Left lung (tissue), 10 donors: ENCODE measurements around the gene WNT8B. TPM values are rescaled to one million over a fixed set of nuclear protein-coding genes. Genes with fewer than 3 reads are reported as not detected.

ENCODE experiments used
- ATAC-seq: fragments of 200-7000 bp; cut with Tn5 transposase; one replicate; pipeline ENCODE4 v1.9.1; 2020; ENCODE audit warnings: moderate library complexity
- DNase-seq, 4 donors: peaks; one replicate each; pipeline ENCODE4 v3.0.0-alpha.2; 2013 to 2020
- H3K27ac ChIP-seq, 2 donors: fragments of 200-600 bp; sonication (generic) in 1 of 2; one replicate each; pipeline versions ENCODE4 v1.5.0 to v1.8.0; 2020 to 2021
- H3K27me3 ChIP-seq, 2 donors: fragments of 200-600 bp; sonication (generic) in 1 of 2; one replicate each; pipeline versions ENCODE4 v1.5.0 to v1.8.0; 2020 to 2021
- H3K36me3 ChIP-seq, 2 donors: fragments of 200-600 bp; sonication (generic) in 1 of 2; one replicate each; pipeline versions ENCODE4 v1.5.0 to v1.8.0; 2020 to 2021
- H3K4me1 ChIP-seq, 2 donors: fragments of 200-600 bp; one replicate each; pipeline ENCODE4 v1.8.0; 2021
- H3K4me3 ChIP-seq, 2 donors: fragments of 200-600 bp; sonication (generic) in 1 of 2; one replicate each; pipeline versions ENCODE4 v1.5.0 to v1.8.0; 2020 to 2021; ENCODE audit warnings: mild to moderate bottlenecking in 1 of 2
- H3K9me3 ChIP-seq, 2 donors: fragments of 200-600 bp; sonication (generic) in 1 of 2; one replicate each; pipeline versions ENCODE4 v1.5.0 to v1.8.0; 2020 to 2021
- intact Hi-C, 2 donors: fragments of 100-400 bp; cut with DNase I; formaldehyde crosslinking; loops; one replicate each; pipeline versions ENCODE4 v1.11.2 to v1.14.2; 2022
- polyA plus RNA-seq, 6 donors: library from polyadenylated mRNA; unstranded; fragments of 120-200 nt; gene quantifications; one replicate each; pipeline ENCODE4 v1.2.1, GENCODE V29; 2013; ENCODE audit not compliant: insufficient read length in 6 of 6
- total RNA-seq, 2 donors: library from RNA; stranded (reverse); fragmentation: NEBNext Ultra II Directional; extraction: Animal tissue kit (Norgen Biotek cat#: 25700); gene quantifications; one replicate each; pipeline ENCODE4 v1.2.1, GENCODE V29; 2021
- TF ChIP-seq, protein P1 (sequence below), 2 donors: fragments of 200-600 bp; sonication (generic) in 1 of 2; IDR thresholded peaks; one replicate each; pipeline versions ENCODE4 v1.5.0 to v1.8.0; 2021; ENCODE audit warnings: antibody characterized with exemption in 2 of 2
- donor health status: DM: no; HTN: yes; CAD: no.
- donor health status: DM: no; HTN: no; CAD: no.

WNT8B gene
- total and polyA plus RNA-seq, 8 donors = 0.09 to 0.24 (median 0.12) TPM; not detected in 2

DNA sequence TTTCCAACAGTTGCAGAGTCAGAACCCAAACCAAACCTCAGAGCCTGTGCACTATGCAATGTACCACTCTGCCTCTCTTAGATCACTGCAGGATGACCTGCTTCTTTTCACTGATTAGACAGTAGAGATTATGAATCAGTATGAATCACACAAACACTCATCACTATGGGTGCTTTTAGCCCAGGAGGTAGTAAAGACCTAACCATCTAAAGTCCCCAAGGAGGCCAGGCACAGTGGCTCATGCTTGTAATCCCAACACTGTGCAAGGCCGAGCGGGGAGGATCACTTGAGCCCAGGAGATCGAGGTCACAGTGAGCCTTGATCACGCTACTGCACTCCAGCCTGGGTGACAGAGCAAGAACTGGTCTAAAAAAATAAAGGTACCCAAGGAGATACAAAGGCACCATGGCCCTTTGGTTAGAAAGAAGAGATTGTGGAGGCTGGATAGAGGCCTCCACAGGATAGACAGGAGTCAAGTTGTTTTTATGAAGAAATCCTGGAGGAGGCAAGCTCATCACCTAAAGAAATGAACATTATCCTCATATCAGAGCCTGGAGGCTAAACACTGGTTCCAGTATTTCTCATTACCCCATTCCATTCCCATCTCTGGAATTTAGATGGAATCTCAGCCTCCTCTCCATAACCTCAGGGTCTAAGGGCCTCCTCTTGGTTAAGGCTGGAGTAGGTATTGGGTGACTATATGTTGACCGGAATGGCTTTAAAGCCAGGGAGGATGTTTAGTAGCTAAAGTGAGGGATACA lies 44.0 kb downstream of the WNT8B start:
- no peaks in the 10 kb centered on the region for H3K9me3 ChIP-seq
- TF ChIP-seq, protein P1, sequence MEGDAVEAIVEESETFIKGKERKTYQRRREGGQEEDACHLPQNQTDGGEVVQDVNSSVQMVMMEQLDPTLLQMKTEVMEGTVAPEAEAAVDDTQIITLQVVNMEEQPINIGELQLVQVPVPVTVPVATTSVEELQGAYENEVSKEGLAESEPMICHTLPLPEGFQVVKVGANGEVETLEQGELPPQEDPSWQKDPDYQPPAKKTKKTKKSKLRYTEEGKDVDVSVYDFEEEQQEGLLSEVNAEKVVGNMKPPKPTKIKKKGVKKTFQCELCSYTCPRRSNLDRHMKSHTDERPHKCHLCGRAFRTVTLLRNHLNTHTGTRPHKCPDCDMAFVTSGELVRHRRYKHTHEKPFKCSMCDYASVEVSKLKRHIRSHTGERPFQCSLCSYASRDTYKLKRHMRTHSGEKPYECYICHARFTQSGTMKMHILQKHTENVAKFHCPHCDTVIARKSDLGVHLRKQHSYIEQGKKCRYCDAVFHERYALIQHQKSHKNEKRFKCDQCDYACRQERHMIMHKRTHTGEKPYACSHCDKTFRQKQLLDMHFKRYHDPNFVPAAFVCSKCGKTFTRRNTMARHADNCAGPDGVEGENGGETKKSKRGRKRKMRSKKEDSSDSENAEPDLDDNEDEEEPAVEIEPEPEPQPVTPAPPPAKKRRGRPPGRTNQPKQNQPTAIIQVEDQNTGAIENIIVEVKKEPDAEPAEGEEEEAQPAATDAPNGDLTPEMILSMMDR (IDR thresholded peaks at IDR 0.05) = no peak
- peaks cover 0 to 28% of the 10 kb centered on the region in 2 donors for H3K4me1 ChIP-seq
- no peak overlapping the region for H3K27ac ChIP-seq
- DNase-seq = no peak
- intact Hi-C loops = no loop called here
- no peak for ATAC-seq
- H3K4me3 ChIP-seq = no peak overlapping the region
- no peaks in the 10 kb centered on the region for H3K27me3 ChIP-seq
- H3K36me3 ChIP-seq = peaks cover 0 to 32% of the 10 kb centered on the region in 2 donors

DNA sequence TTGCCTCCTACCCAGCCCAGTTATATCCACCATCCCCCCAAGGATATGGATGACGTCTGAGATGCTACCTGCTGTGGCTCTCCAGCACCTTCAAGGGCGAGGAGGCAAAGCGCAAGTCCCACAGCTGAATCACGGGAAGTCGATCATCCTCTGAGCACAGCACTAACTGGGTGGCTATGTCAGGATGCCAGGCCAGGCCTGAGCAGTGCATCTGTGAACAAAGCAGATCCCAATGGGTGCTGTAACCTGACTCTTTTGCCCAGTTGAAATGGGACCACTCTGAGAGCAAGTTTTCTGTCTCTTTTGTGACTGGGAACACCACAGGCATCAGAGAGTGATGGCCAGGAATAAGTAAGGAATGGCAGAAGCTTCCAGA lies 44.5 kb downstream of the WNT8B start:
- H3K27ac ChIP-seq = no peak overlapping the region
- TF ChIP-seq, protein P1 (IDR thresholded peaks at IDR 0.05) = no peak
- H3K4me3 ChIP-seq = no peak overlapping the region
- intact Hi-C loops = no loop called here
- no peak for ATAC-seq
- no peaks in the 10 kb centered on the region for H3K27me3 ChIP-seq
- H3K4me1 ChIP-seq = peaks cover 0 to 28% of the 10 kb centered on the region in 2 donors
- peaks cover 0 to 26% of the 10 kb centered on the region in 2 donors for H3K36me3 ChIP-seq
- no peaks in the 10 kb centered on the region for H3K9me3 ChIP-seq
- DNase-seq = no peak

DNA sequence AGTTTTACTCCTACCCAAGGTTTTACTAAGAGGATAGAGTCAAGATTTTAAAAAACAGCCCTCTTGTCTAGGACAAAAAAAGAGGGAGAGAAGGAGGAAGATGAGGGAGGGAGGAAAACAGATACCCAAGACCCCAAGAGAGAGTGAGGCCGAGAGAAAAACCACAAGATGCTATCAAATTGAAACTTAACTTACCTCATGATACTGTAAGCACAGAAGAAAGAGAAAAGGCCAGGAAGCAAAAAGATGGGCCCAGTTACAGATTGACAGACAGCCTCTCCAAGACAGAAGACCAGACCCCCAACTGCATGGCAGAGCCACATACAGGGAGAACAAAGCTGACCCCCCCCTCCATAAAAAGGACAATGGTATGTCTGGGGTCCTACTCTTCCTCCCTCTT lies 45.5 kb downstream of the WNT8B start:
- no peak for DNase-seq
- TF ChIP-seq, protein P1 (IDR thresholded peaks at IDR 0.05) = no peak
- Histone ChIP-seq H3K4me3 (no peak overlapping the region), H3K27ac (no peak overlapping the region), H3K4me1 (peaks cover 0 to 28% of the 10 kb centered on the region in 2 donors), H3K36me3 (peaks cover 0 to 32% of the 10 kb centered on the region in 2 donors), H3K9me3 (no peaks in the 10 kb centered on the region), H3K27me3 (no peaks in the 10 kb centered on the region)
- ATAC-seq = no peak
- intact Hi-C loops = no loop called here

DNA sequence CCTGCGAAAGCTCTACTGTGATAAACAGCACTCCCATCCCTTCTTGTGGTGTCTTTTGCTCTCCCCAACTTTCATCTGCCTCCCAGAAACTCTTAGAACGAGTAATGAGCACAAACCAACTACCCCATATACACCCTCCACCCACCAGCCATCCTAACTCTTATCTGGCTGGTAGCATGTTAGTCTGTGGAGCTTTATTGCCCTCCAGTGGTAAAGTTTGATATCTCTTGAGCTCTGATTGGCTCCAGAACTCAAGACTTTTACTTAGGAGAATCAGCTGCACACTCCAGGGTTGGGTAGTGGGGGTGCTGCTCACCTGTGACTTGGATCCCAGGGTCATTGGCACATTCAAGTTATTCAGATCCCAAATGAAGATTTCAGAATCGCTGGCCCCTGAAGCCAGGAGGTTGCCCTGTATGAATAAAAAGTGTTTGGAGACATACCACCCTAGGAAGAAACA lies 45.9 kb downstream of the WNT8B start:
- no peak overlapping the region for H3K27ac ChIP-seq
- no peak for DNase-seq
- peak; percentile 68 for ATAC-seq
- no peaks in the 10 kb centered on the region for H3K27me3 ChIP-seq
- intact Hi-C loops = no loop called here
- H3K9me3 ChIP-seq = no peaks in the 10 kb centered on the region
- no peak overlapping the region for H3K4me3 ChIP-seq
- TF ChIP-seq, protein P1 (IDR thresholded peaks at IDR 0.05) = peak; percentile 11 to 25
- peaks cover 0 to 34% of the 10 kb centered on the region in 2 donors for H3K36me3 ChIP-seq
- peaks cover 0 to 28% of the 10 kb centered on the region in 2 donors for H3K4me1 ChIP-seq

DNA sequence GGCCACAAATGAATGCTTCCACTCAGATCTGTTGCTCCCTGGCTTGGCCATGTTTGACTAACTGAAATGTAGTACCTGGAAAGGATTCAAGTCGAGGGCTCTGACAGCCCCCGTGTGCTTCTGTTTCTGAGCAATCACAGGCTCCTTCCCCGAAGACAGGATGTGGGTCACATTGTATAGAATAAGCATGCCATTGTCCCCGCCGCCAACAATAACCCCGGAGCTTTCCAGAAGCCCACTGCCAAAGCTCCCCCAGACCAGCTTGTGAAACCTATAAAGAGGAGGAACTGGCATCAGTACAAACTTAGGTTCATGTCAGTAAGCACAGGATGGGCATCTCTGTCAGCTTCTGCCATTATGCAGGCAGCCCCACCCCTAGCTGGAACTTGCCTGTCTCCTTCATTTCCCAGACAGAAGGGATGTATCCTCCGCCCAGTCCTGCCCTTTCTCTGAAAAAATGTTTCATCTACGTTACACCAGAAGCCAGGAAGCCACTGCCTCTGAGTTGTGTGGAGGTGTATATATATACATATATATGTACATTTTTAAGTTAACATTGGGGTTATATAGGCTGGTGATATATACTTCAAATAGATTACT lies 46.5 kb downstream of the WNT8B start:
- H3K27ac ChIP-seq = no peak overlapping the region
- H3K36me3 ChIP-seq = peaks cover 0 to 34% of the 10 kb centered on the region in 2 donors
- DNase-seq (no peak), ATAC-seq (no peak)
- H3K4me1 ChIP-seq = peaks cover 0 to 28% of the 10 kb centered on the region in 2 donors
- intact Hi-C loops = no loop called here
- no peak overlapping the region for H3K4me3 ChIP-seq
- TF ChIP-seq, protein P1 (IDR thresholded peaks at IDR 0.05) = no peak
- no peaks in the 10 kb centered on the region for H3K27me3 ChIP-seq
- no peaks in the 10 kb centered on the region for H3K9me3 ChIP-seq
